ENCODE results near the gene CERS3.

DNA sequence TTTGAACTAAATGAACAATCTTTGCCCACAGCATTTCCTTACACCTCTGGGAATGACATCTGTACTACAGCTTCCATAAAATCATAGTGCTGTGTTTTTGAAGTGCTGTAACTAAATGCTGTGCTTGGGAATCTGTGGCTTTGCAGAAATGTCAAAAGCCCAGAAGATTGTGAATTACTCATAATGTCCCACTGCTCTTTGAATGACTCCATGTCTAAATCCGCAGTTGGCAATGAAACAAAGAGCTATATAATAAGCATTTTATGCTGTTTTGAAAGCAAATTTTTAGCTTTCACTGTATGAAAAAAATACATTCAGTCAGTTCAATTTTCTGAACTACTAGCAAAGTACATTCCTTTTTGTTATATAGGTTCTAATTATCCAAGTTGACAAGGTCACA, 98.3 kb downstream of the CERS3 start:
- TF ChIP-seq CTCF (IDR thresholded peaks at IDR 0.05) (no peak), POLR2A (IDR thresholded peaks at IDR 0.05) (no peak), EP300 (IDR thresholded peaks at IDR 0.05) (no peak)
